Measurements from ENCODE around the gene PRKCA.

DNA sequence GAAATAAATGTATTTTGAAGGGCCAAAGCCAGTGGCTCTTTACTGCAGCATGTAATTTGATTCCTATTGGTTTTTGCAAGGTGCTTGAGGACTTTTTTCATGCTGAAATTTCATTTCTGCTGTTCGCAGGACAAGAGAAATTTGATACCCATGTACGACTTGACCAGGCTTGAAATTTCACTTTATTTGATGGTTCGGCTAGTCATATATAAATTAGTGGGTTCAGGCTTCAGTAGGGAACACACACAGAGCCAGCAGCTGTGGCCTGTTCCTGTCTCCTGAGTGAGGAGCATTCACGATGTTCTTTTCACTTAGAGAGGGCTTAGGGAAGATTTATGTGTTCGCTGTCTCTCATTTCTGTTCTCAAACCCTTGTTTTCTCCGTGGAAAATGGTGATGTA, 274.1 kb downstream of the PRKCA start:
- TF ChIP-seq MYC (IDR thresholded peaks at IDR 0.05; ENCODE audit: low read depth, low read length), result no peak
- TF ChIP-seq, protein P1, sequence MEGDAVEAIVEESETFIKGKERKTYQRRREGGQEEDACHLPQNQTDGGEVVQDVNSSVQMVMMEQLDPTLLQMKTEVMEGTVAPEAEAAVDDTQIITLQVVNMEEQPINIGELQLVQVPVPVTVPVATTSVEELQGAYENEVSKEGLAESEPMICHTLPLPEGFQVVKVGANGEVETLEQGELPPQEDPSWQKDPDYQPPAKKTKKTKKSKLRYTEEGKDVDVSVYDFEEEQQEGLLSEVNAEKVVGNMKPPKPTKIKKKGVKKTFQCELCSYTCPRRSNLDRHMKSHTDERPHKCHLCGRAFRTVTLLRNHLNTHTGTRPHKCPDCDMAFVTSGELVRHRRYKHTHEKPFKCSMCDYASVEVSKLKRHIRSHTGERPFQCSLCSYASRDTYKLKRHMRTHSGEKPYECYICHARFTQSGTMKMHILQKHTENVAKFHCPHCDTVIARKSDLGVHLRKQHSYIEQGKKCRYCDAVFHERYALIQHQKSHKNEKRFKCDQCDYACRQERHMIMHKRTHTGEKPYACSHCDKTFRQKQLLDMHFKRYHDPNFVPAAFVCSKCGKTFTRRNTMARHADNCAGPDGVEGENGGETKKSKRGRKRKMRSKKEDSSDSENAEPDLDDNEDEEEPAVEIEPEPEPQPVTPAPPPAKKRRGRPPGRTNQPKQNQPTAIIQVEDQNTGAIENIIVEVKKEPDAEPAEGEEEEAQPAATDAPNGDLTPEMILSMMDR (IDR thresholded peaks at IDR 0.05; ENCODE audit: extremely low read depth in 1 of 2, insufficient read depth in 1 of 2, low read depth in 1 of 2, low read length in 2 of 2), result no peak

Data from endothelial cell of umbilical vein (primary cell).